ENCODE results near the gene BRIP1.

DNA sequence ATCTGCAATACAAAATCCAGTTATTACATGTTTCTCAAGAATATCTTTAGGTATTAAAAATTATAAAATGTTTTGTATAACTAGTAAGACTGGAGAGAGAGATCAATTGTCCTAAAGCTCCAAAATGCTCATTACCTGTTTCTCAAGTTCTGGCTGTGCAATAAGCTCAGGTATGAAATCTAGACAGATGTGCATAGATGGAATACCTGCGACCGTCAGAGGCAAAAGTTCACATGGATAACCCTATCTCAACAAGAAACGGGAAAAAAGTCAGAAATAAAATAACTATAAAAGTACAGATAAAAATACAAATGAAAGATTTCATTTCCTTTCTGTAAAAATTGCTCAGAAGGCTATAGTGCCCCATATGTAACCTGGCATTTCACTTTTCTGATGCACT lies 5.8 kb upstream of the BRIP1 start:
- no peak for TF ChIP-seq POLR2A (IDR thresholded peaks at IDR 0.05)
- TF ChIP-seq, protein P1, sequence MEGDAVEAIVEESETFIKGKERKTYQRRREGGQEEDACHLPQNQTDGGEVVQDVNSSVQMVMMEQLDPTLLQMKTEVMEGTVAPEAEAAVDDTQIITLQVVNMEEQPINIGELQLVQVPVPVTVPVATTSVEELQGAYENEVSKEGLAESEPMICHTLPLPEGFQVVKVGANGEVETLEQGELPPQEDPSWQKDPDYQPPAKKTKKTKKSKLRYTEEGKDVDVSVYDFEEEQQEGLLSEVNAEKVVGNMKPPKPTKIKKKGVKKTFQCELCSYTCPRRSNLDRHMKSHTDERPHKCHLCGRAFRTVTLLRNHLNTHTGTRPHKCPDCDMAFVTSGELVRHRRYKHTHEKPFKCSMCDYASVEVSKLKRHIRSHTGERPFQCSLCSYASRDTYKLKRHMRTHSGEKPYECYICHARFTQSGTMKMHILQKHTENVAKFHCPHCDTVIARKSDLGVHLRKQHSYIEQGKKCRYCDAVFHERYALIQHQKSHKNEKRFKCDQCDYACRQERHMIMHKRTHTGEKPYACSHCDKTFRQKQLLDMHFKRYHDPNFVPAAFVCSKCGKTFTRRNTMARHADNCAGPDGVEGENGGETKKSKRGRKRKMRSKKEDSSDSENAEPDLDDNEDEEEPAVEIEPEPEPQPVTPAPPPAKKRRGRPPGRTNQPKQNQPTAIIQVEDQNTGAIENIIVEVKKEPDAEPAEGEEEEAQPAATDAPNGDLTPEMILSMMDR (IDR thresholded peaks at IDR 0.05): no peak

Measured in uterus (tissue), 2 donors.